ENCODE data around the gene SLC19A1.

- TF ChIP-seq CTCF (IDR thresholded peaks at IDR 0.05; ENCODE audit: borderline replicate concordance, extremely low read depth, low read length, poor library complexity, severe bottlenecking) (no peak), EZH2 (IDR thresholded peaks at IDR 0.05; ENCODE audit: borderline replicate concordance, low read depth, low read length, severe bottlenecking) (no peak)
Observed at GRCh38 chr21:45460611-45461368, 81.5 kb downstream of the SLC19A1 start.
